ENCODE measurements around the gene CREG2. TPM values are rescaled to one million over a fixed set of nuclear protein-coding genes. Genes with fewer than 3 reads are reported as not detected.

The CREG2 gene
- polyA plus RNA-seq, 1 of the 3 experiments (the other 2 are of a cell fraction) = 1.4 TPM

DNA sequence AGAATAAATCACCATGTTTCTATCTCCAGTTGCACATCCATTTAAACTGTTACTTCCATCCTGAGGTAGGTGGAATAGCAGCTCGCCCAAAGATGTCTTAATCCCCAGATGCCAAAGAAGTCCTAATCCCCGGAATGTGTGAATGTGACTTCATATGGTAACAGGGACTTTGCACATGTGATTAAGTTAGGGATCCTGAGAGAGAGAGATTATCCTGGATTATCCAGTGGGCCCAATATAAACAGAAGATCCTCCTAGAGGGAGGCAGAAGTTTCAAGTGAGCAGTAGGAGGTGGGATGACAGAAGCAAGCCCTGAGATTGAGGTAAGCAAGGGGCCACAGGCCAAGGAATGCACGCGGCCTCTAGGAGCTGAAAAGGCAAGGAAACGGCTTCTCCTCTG is 19.8 kb downstream of the CREG2 start:
- no peaks in the 10 kb centered on the region for H3F3A ChIP-seq (replicated peaks; ENCODE audit: insufficient read depth)
- H3K9me3 ChIP-seq = no peaks in the 10 kb centered on the region
- no peak overlapping the region for H3K4me3 ChIP-seq (ENCODE audit: low read depth in 2 of 2, low read length in 1 of 2)
- no peak overlapping the region for H3K4me2 ChIP-seq
- H4K20me1 ChIP-seq (ENCODE audit: insufficient read depth) = no peaks in the 10 kb centered on the region
- 85% methylated on average over 5 of the region's 5 CpGs for whole genome bisulfite sequencing (ENCODE audit: low lambda C conversion rate)
- TF ChIP-seq FOXM1 (IDR thresholded peaks at IDR 0.05; ENCODE audit: low read depth) = no peak
- TF ChIP-seq TCF12 (IDR thresholded peaks at IDR 0.05) = no peak
- no peak for TF ChIP-seq NFIC (IDR thresholded peaks at IDR 0.05; ENCODE audit: borderline replicate concordance)
- no peak for TF ChIP-seq SIN3A (IDR thresholded peaks at IDR 0.05; ENCODE audit: borderline replicate concordance, low read depth, low read length)
- TF ChIP-seq RCOR1 (IDR thresholded peaks at IDR 0.05; ENCODE audit: low read length) = no peak
- no peak for TF ChIP-seq FOXJ3 (CRISPR knock-in tag; IDR thresholded peaks at IDR 0.05)
- no peak for TF ChIP-seq SMC3 (IDR thresholded peaks at IDR 0.05; ENCODE audit: low read depth, low read length)
- TF ChIP-seq, protein P1, sequence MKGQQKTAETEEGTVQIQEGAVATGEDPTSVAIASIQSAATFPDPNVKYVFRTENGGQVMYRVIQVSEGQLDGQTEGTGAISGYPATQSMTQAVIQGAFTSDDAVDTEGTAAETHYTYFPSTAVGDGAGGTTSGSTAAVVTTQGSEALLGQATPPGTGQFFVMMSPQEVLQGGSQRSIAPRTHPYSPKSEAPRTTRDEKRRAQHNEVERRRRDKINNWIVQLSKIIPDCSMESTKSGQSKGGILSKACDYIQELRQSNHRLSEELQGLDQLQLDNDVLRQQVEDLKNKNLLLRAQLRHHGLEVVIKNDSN (IDR thresholded peaks at IDR 0.05; ENCODE audit: borderline replicate concordance, low read depth) = no peak
- ChIA-PET POLR2A (no interaction called here), CTCF (interaction anchor here (1.4 kb wide), 1 partner anchor 25 kb away, joined by 6 read pairs; no protein-coding TSS in a partner anchor)
- DNase-seq = no peak
- no peaks in the 10 kb centered on the region for H3K79me2 ChIP-seq (ENCODE audit: insufficient read depth)
- peaks cover 11% of the 10 kb centered on the region; the same call in 1 of the 2 replicates for H3K27me3 ChIP-seq (ENCODE audit: insufficient read depth)
- H3K36me3 ChIP-seq (replicated peaks in 1 of 2; ENCODE audit: control insufficient read depth in 1 of 2, insufficient read depth in 2 of 2, low read length in 1 of 2) = no peaks in the 10 kb centered on the region
- no peak overlapping the region for H3K27ac ChIP-seq (ENCODE audit: low read depth in 2 of 2, low read length in 1 of 2)
- no peak overlapping the region for H2AFZ ChIP-seq (ENCODE audit: low read depth)
- no peaks in the 10 kb centered on the region for H3K4me1 ChIP-seq (ENCODE audit: control insufficient read depth in 1 of 2, insufficient read depth in 2 of 2, low read depth in 1 of 2, low read length in 1 of 2)
- H3K9ac ChIP-seq = no peak overlapping the region
- no peaks in the 10 kb centered on the region for H3K9me2 ChIP-seq

- H3K79me2 ChIP-seq (ENCODE audit: insufficient read depth) = no peaks in the 10 kb centered on the region
- TF ChIP-seq, protein P2, sequence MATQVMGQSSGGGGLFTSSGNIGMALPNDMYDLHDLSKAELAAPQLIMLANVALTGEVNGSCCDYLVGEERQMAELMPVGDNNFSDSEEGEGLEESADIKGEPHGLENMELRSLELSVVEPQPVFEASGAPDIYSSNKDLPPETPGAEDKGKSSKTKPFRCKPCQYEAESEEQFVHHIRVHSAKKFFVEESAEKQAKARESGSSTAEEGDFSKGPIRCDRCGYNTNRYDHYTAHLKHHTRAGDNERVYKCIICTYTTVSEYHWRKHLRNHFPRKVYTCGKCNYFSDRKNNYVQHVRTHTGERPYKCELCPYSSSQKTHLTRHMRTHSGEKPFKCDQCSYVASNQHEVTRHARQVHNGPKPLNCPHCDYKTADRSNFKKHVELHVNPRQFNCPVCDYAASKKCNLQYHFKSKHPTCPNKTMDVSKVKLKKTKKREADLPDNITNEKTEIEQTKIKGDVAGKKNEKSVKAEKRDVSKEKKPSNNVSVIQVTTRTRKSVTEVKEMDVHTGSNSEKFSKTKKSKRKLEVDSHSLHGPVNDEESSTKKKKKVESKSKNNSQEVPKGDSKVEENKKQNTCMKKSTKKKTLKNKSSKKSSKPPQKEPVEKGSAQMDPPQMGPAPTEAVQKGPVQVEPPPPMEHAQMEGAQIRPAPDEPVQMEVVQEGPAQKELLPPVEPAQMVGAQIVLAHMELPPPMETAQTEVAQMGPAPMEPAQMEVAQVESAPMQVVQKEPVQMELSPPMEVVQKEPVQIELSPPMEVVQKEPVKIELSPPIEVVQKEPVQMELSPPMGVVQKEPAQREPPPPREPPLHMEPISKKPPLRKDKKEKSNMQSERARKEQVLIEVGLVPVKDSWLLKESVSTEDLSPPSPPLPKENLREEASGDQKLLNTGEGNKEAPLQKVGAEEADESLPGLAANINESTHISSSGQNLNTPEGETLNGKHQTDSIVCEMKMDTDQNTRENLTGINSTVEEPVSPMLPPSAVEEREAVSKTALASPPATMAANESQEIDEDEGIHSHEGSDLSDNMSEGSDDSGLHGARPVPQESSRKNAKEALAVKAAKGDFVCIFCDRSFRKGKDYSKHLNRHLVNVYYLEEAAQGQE (IDR thresholded peaks at IDR 0.05; ENCODE audit: low read depth, low read length) = no peak
- TF ChIP-seq MXI1 (IDR thresholded peaks at IDR 0.05; ENCODE audit: low read depth, low read length) (no peak), FOXM1 (IDR thresholded peaks at IDR 0.05; ENCODE audit: low read depth) (no peak), CHD2 (IDR thresholded peaks at IDR 0.05; ENCODE audit: low read length, partially characterized antibody) (no peak)
- no peak overlapping the region for H2AFZ ChIP-seq (ENCODE audit: low read depth)
- no peak overlapping the region for H3K9ac ChIP-seq
- H3K27me3 ChIP-seq (ENCODE audit: insufficient read depth) = peaks cover 11% of the 10 kb centered on the region; the same call in 1 of the 2 replicates
- no peak overlapping the region for H3K4me2 ChIP-seq
- DNase-seq = no peak
- WGBS (ENCODE audit: low lambda C conversion rate) = 62% methylated on average over 7 of the region's 7 CpGs
- ChIA-PET POLR2A (no interaction called here), CTCF (interaction anchor here (2.1 kb wide), 1 partner anchor 23 kb away, joined by 7 read pairs; the partner anchor contains the start of gene CREG2)
- no peaks in the 10 kb centered on the region for H3K36me3 ChIP-seq (replicated peaks in 1 of 2; ENCODE audit: control insufficient read depth in 1 of 2, insufficient read depth in 2 of 2, low read length in 1 of 2)
- H4K20me1 ChIP-seq (ENCODE audit: insufficient read depth) = no peaks in the 10 kb centered on the region
- H3K9me3 ChIP-seq = no peaks in the 10 kb centered on the region
- no peak overlapping the region for H3K27ac ChIP-seq (ENCODE audit: low read depth in 2 of 2, low read length in 1 of 2)
- no peaks in the 10 kb centered on the region; a peak in 1 of 4 replicates for H3K4me1 ChIP-seq (ENCODE audit: control insufficient read depth in 1 of 2, insufficient read depth in 2 of 2, low read depth in 1 of 2, low read length in 1 of 2)
- no peaks in the 10 kb centered on the region for H3F3A ChIP-seq (replicated peaks; ENCODE audit: insufficient read depth)
- H3K9me2 ChIP-seq = no peaks in the 10 kb centered on the region
- no peak overlapping the region for H3K4me3 ChIP-seq (ENCODE audit: low read depth in 2 of 2, low read length in 1 of 2)
Observed at GRCh38 chr2:101364878-101365277, 22.4 kb downstream of the CREG2 start.
